NCI-H2196 (cell line): ENCODE results near the gene SSC5D.
"Not testable (repeated sequence)": the region's sequence is repeated elsewhere in the genome, so short reads cannot be mapped to it uniquely, and the experiment has no call there.

ENCODE experiments used
- DNase-seq: peaks from one replicate; lab custom pipeline; 2025; ENCODE audit not compliant: unreplicated experiment; lab: John Stamatoyannopoulos, UW

Gene SSC5D

DNA sequence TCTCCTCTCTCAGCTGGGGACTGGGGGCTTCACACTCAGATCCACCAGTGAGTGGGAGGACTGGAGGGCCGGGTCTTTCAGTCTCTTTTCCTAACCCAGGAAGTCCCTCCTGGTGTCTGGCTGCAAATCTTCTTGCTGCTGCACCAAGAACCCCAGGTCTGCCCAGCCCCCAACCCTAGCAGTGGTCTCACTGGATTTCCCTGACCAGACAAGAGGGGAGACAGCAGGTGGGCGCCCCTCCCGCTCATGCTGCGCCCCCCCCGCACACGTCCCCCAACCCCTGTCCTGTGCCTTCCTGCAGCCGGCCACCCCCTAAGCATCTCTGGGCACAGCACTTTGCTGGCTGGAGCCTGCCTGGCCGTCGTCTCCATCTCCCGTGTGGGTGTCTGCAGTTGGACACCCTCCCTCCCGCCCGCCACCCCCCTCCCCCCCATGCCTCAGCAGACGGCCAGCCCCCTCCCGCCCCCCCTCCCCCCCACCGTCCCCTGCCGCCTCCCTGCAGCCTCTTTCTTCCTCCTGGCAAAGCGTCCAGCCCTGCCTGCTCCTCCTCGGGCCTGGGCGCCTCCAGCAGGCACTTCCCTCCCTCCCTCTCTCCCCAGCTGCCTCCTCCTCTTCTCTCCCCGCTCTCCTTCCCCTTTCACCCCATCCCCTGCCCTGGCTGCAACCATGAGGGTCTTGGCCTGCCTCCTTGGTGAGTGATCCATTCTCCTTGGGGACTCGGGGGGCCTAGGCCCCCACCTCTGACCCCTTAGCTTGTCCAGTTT, at the start of gene SSC5D:
SSC5D (plus strand) TSS at position 513 of the 764 bp plus-strand sequence; CDS start at position 667, 154 bp downstream.
- DNase-seq, result no peak

- no peak for DNase-seq
Observed at GRCh38 chr19:55439052-55439451, 49.2 kb upstream of the SSC5D start.

GRCh38 chr19:55440411-55441105, 47.7 kb upstream of the SSC5D start:
- no peak for DNase-seq

GRCh38 chr19:55441319-55441691, 46.9 kb upstream of the SSC5D start:
- DNase-seq, result no peak

GRCh38 chr19:55441692-55442321, 46.4 kb upstream of the SSC5D start:
- peak; percentile 66 for DNase-seq

GRCh38 chr19:55442372-55442961, 45.8 kb upstream of the SSC5D start:
- DNase-seq, result peak; percentile 51

DNA sequence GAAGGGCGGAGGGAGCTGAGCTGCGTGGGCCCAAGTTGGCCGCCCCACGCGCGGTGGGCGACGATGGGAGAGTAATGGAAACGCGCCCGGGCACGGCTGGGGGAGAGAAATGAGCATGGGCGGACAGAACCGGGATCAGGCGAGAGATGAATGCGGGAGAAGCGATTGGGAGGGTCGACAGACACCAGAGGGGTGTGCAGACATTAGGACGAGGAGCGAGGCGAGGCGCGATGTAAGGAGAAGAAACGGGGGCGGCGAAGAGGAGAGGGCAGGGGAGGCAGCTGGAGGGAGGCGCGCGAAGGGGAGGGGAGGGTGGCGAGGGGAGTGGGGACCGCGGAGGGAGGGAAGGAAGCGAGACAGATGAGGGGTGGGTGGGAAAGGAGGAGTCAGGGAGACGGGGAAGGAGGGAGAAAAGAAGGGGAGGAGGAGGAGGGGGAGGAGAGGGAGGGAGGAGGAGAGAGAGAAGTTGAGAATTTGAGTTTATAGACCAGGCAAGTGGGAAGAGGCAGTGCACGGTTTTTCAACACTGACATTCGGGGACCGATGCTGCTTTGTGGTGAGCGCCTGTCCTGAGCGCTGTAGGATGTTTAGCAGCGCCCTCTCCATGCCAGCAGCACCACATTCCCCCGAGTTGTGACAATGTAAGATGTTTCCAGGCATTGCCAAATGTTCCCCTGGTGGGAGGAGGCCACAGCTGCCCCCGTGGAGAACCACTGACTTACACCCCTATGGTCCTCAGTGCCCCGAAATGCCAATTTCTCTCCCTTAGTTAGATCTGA, 45.0 kb upstream of the SSC5D start, which contains the start of gene SHISA7:
SHISA7 (minus strand) TSS at position 256 of the 779 bp plus-strand sequence. CDS start 437 bp downstream, outside the sequence.
- no peak for DNase-seq

- no peak for DNase-seq
Observed at GRCh38 chr19:55443824-55444480, 44.3 kb upstream of the SSC5D start.

- no peak for DNase-seq
Observed at GRCh38 chr19:55444646-55445045, 43.6 kb upstream of the SSC5D start.

DNA sequence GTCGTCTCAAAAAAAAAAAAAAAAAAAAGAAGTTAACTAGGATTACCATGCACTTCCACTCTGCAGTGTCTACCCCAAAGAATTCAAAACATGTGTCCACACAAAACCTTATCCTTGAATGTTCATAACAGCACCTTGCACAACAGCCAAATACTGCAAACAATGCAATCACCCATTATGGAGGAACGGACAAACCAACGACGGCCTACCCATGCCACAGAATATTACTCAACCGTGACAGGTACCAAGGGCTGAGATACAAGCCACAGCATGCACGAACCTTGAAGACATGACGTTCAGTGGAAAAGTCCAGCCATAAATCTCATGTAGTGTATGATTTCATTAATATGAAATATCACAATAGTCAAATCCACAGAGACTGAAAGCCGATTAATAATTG, 42.2 kb upstream of the SSC5D start:
- DNase-seq, result no peak

GRCh38 chr19:55447421-55448174, 40.6 kb upstream of the SSC5D start:
- peak; percentile 71 for DNase-seq

DNA sequence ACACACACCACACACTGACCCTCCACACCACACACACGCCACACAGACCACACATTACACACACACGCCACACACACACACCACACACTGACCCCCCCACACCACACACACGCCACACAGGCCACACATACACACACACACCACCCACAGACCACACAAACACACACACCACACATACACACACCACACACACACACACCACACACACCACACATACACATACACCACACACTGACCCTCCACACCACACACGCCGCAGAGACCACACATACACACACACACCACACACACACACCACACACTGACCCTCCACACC, 40.1 kb upstream of the SSC5D start:
- DNase-seq, result not testable (repeated sequence)

DNA sequence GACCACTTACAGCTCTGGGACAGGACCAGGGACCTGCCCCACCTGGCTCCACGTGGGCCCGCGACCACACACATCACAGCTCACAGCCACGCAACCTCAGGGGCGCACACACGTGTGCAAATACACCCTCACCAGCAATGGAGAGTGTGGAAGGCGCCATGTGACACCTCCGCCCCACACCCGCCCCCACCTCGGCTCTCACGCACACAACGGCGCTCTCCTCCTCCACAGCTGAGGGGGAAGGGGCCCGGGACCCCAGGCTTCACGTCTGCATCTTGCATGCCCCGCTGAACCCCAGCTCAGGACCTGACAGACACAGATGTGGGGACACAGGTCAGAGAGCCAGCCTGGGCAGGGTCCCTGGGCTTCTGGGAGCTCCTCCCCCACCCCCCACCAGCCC, 38.8 kb upstream of the SSC5D start:
- no peak for DNase-seq

GRCh38 chr19:55451163-55451964, 36.9 kb upstream of the SSC5D start:
- DNase-seq, result no peak

- DNase-seq, result peak; percentile 34
Observed at GRCh38 chr19:55451965-55452748, 36.1 kb upstream of the SSC5D start.

DNA sequence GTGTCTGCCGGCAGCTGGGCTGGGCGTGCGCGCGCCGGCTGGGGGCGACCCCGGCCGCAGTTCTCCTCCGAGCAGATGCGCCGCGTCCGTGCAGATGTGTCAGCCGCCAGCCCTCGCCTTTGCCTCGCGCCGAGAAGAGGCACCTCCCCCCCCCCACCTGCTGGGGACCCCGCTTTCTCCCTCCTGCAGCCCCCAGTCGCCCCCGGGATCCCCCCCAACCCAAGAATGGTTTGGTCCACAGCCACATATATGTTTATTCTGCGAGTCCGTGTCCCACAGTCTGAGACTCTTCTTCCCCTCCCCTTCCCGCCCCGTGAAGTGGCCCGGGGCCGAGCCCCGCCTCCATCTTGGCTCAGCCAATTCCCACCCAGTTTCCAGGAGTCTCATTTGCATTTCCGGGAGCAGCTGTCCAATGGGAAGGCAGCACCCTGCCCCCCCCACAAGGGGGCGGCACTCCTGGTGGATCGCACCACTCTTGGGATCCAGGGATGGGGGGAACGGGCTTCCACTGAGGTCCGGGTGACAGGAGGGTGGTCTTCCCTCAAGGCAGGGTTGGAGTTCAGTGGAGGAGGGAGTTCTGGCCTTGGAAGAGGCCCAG, 35.4 kb upstream of the SSC5D start:
- DNase-seq, result peak; percentile 95

- DNase-seq, result no peak
Observed at GRCh38 chr19:55453511-55454260, 34.5 kb upstream of the SSC5D start.
